MG63 (cell line): Measurements from ENCODE around the gene MEGF6. TPM values are rescaled to one million over a fixed set of nuclear protein-coding genes. Genes with fewer than 3 reads are reported as not detected.
"Not testable (repeated sequence)": the region's sequence is repeated elsewhere in the genome, so short reads cannot be mapped to it uniquely, and the experiment has no call there.

Experiments
- DNase-seq: peaks from one replicate; pipeline ENCODE4 v3.0.0-alpha.2; 2020
- H3K27me3 ChIP-seq: fragments of 250-450 bp; sonication (Bioruptor Pico); 2 replicates; pipeline ENCODE4 v1.5.1; 2020; ENCODE audit warnings: mild to moderate bottlenecking, moderate library complexity
- H3K36me3 ChIP-seq: fragments of 250-450 bp; sonication (Bioruptor Pico); 2 replicates; pipeline ENCODE4 v1.5.1; 2020; ENCODE audit warnings: mild to moderate bottlenecking, moderate library complexity
- H3K4me3 ChIP-seq: fragments of 250-450 bp; sonication (Bioruptor Pico); 2 replicates; pipeline ENCODE4 v1.5.1; 2020; ENCODE audit warnings: mild to moderate bottlenecking, moderate library complexity
- H3K9me3 ChIP-seq: fragments of 250-450 bp; sonication (Bioruptor Pico); 2 replicates; pipeline ENCODE4 v1.5.1; 2020; ENCODE audit warnings: mild to moderate bottlenecking, moderate library complexity
- total RNA-seq: library from RNA; depleted of rRNA; stranded (reverse); fragments of >200 nt; shearing (Covaris generic); gene quantifications from 2 replicates; pipeline ENCODE4 v1.2.3, GENCODE V29; 2014; ENCODE audit warnings: low replicate concordance

The MEGF6 gene
- total RNA-seq, 1 experiment from 2014 or later, result 198 TPM

DNA sequence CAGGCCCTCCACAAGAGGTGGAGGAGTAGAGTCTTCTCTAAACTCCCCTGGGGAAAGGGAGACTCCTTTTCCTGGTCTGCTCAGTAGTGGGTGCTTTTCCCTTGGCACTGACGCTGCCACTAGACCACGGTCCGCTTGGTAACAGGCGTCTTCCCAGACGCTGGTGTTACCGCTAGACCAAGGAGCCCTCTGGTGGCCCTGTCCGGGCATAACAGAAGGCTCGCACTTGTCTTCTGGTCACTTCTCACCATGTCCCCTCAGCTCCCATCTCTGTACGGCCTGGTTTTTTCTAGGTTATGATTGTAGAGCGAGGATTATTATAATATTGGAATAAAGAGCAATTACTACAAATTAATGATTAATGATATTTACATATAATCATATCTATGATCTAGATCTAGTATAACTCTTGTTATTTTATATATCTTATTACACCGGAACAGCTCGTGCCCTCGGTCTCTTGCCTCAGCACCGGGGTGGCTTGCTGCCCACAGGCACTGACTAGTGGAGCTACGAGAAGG lies 9.9 kb upstream of the MEGF6 start:
- not testable (repeated sequence) for H3K27me3 ChIP-seq, H3K36me3 ChIP-seq, H3K9me3 ChIP-seq, H3K4me3 ChIP-seq
- DNase-seq, result peak; percentile 64

- H3K27me3 ChIP-seq, result no peaks in the 10 kb centered on the region
- DNase-seq, result no peak
- H3K4me3 ChIP-seq, result no peak overlapping the region
- no peaks in the 10 kb centered on the region for H3K9me3 ChIP-seq
- H3K36me3 ChIP-seq, result no peaks in the 10 kb centered on the region
Measured at GRCh38 chr1:3620708-3621107, 9.4 kb upstream of the MEGF6 start.

GRCh38 chr1:3618881-3619671 lies 7.8 kb upstream of the MEGF6 start:
- Histone ChIP-seq H3K27me3 (no peaks in the 10 kb centered on the region), H3K9me3 (no peaks in the 10 kb centered on the region), H3K36me3 (no peaks in the 10 kb centered on the region), H3K4me3 (no peak overlapping the region)
- peak; percentile 58 for DNase-seq

DNA sequence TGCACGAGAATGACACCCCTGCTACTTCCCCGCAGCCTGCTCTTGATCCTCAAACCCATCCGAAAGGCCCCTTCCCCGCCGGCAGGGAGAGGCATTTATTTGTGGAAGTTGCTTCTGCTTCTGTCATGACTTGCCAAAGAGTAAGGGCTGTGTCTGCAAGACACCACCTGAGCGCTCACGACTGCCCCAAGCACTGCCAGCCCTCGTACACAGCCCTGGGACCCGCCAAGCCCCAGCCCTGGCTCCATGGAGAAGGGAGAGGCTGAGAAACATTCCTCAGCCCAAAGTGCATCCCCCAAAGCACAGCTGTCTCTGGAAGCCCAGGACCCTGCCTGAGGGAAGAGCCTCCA lies 7.2 kb upstream of the MEGF6 start:
- Histone ChIP-seq H3K9me3 (no peaks in the 10 kb centered on the region), H3K36me3 (no peaks in the 10 kb centered on the region), H3K4me3 (no peak overlapping the region), H3K27me3 (no peaks in the 10 kb centered on the region)
- no peak for DNase-seq

GRCh38 chr1:3617806-3618345 lies 6.6 kb upstream of the MEGF6 start:
- no peaks in the 10 kb centered on the region for H3K36me3 ChIP-seq
- H3K4me3 ChIP-seq, result no peak overlapping the region
- no peaks in the 10 kb centered on the region for H3K9me3 ChIP-seq
- no peak for DNase-seq
- no peaks in the 10 kb centered on the region for H3K27me3 ChIP-seq

DNA sequence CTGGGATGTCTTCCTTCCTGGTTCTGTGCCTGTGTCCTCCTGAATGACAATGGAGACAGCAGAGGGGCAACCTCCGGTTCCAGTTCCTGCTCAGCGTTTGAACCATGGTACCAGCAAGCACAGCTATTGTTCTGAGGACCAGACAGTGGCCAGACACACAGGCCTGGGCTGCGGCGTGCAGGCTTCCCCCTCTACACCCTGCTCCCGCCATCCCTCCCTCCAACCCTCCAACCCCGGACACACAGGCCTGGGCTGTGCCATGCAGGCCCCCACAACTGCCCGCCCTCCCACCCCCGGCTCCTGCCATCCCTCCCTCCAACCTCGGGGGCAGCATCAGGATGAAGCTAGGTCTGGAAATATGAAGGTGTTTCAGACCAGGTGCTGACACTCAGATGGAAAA lies 5.6 kb upstream of the MEGF6 start:
- H3K27me3 ChIP-seq, result no peaks in the 10 kb centered on the region
- no peaks in the 10 kb centered on the region for H3K36me3 ChIP-seq
- DNase-seq, result no peak
- no peak overlapping the region for H3K4me3 ChIP-seq
- H3K9me3 ChIP-seq, result no peaks in the 10 kb centered on the region

- Histone ChIP-seq H3K36me3 (peaks cover under 1% of the 10 kb centered on the region; the same call in 1 of the 2 replicates), H3K4me3 (no peak overlapping the region), H3K27me3 (no peaks in the 10 kb centered on the region), H3K9me3 (no peaks in the 10 kb centered on the region)
- DNase-seq, result peak; percentile 26
Measured at GRCh38 chr1:3614755-3615742, 3.7 kb upstream of the MEGF6 start.

DNA sequence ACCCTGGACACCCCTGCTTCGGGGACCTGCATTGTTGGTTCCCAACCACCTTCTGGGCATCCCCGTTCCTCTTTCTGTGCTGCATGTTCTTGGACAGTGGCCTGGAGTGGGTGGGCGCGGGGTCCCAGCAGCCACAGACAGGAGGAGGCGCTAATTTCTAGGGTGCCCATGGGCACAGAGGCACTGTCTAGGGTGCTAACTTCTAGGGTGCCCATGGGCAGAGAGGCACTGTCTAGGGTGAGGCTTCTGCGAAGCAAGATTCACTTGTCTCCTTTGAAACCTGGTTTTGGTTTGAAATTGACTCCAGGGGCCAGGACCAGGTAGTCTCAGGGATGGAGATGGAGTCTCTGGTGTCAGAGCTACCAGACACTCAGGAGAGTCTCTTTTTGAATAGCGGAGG lies 815 bp upstream of the MEGF6 start:
- H3K4me3 ChIP-seq, result peak overlapping the region; percentile 36
- H3K27me3 ChIP-seq, result no peaks in the 10 kb centered on the region
- H3K36me3 ChIP-seq, result peaks cover 9% of the 10 kb centered on the region
- no peak for DNase-seq
- H3K9me3 ChIP-seq, result no peaks in the 10 kb centered on the region

- no peak for DNase-seq
- peak overlapping the region; percentile 67 for H3K4me3 ChIP-seq
- peaks cover 17% of the 10 kb centered on the region for H3K36me3 ChIP-seq
- no peaks in the 10 kb centered on the region for H3K27me3 ChIP-seq
- no peaks in the 10 kb centered on the region for H3K9me3 ChIP-seq
Measured at GRCh38 chr1:3610527-3611169, 660 bp downstream of the MEGF6 start.

DNA sequence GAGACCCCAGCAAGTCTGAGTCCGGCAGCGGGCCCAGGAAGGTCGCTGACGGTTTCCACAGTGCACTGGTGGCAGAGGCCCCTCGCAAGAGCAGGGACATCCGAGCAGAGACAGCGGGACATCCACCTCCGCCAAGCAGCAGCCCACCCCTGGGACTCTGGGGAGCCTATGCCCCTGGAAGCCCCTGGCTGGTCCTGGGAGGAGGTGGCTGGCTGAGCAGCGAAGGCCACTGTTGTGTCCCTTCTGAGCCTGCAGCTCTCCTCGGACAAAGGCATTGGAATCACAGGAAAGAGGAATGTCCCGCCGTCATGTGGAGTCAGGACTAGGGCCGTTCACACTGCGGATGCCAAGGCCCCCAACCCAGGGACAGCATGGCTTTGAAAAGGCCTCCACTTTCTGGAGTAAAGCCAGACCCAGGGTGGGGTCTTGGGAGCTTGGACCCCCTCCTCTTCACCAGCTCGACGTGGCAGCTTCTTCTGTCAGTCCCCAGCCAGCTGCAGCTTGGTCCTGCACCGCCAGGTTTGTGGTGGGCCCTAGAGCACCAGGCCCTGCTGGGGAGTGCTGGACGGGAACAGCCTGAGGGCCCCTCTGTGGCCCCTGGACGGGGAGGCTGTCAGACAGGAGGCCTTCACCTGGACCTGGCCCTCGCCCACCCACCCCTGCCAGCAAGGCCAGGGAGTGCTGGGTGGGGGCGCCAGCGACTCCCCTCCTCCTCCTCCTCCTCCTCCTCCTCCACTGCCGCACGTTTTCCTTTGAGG lies 1.4 kb downstream of the MEGF6 start:
- no peaks in the 10 kb centered on the region for H3K9me3 ChIP-seq
- H3K36me3 ChIP-seq, result peaks cover 21% of the 10 kb centered on the region
- peak overlapping the region; percentile 67 for H3K4me3 ChIP-seq
- H3K27me3 ChIP-seq, result no peaks in the 10 kb centered on the region
- DNase-seq, result no peak

DNA sequence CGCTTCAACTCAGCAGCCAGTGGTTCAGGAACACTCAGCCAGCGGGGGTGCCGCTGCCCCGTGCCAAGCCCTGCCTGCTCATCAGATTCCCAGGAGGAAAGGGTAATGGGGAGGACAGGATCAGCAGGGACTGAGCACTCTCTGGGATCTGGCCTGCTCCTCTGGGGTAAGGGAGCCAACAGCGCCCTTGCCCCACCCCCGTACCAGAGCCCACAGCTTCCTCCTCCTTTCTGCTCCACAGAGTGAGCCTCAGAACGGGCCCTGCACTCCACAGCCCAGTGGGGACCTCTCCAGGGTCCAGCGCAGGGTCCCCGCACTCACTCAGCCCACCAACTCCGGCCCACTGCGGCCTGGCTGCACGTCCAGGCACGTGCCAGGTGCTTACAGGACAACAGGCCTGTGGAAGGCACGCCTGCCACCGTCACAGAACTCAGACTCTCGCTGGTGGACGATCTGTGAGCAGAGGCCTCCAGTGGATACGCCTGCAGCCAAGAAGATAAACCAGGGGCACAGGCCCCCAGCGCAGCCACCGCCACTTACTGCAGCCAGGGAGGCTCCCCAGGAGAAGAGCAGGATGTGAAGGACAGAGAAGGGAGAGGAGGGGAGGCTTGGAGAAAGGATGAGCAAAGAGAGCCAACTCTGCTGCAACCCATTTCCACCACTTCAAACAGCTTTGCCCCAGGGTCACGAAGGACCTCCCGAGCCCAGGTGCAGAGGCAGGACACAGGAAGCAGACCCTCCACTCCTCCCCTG lies 2.1 kb downstream of the MEGF6 start:
- Histone ChIP-seq H3K27me3 (no peaks in the 10 kb centered on the region), H3K9me3 (no peaks in the 10 kb centered on the region), H3K4me3 (peak overlapping the region; percentile 67), H3K36me3 (peaks cover 21% of the 10 kb centered on the region)
- DNase-seq, result no peak

DNA sequence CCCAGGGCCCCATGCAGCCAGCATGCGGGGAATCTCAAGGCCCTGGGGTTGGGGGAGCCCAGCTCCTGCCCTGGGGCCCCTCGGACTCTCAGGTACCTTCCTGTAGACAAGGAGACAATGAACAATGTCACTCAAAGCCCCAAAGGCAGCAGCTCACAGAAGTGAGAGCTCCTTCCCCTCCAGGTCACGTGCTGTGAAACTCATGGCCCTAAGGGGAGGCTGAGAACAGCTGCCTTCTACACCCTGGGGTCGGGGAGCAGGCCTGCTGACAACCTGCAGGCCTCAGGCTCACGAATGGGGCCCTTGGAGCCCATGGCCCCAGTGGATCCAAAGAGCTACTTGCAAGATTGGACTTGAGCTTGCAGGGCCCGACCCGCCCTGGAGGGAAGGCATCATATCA lies 3.2 kb downstream of the MEGF6 start:
- DNase-seq, result no peak
- Histone ChIP-seq H3K4me3 (no peak overlapping the region), H3K36me3 (peaks cover 21% of the 10 kb centered on the region), H3K27me3 (no peaks in the 10 kb centered on the region), H3K9me3 (no peaks in the 10 kb centered on the region)

DNA sequence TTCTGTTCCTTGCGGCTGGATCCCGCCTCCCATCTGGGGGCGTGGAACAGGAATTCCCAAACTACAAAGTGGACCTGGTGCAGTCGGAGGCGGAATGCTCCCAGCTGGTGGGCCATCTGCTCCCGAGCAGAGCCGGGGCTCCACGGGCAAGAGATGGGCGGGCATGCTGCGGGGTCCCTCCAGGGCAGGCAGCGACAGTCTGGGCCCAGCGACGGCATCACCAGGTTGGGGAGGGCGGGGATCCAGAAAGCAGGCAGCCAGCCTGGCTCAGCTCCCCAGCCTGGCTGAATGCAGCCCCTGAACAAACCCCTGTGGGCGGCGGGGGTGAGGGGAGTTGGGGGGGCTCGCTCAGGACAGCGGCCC lies 3.6 kb downstream of the MEGF6 start:
- Histone ChIP-seq H3K9me3 (no peaks in the 10 kb centered on the region), H3K4me3 (no peak overlapping the region), H3K27me3 (no peaks in the 10 kb centered on the region), H3K36me3 (peaks cover 21% of the 10 kb centered on the region)
- DNase-seq, result no peak

DNA sequence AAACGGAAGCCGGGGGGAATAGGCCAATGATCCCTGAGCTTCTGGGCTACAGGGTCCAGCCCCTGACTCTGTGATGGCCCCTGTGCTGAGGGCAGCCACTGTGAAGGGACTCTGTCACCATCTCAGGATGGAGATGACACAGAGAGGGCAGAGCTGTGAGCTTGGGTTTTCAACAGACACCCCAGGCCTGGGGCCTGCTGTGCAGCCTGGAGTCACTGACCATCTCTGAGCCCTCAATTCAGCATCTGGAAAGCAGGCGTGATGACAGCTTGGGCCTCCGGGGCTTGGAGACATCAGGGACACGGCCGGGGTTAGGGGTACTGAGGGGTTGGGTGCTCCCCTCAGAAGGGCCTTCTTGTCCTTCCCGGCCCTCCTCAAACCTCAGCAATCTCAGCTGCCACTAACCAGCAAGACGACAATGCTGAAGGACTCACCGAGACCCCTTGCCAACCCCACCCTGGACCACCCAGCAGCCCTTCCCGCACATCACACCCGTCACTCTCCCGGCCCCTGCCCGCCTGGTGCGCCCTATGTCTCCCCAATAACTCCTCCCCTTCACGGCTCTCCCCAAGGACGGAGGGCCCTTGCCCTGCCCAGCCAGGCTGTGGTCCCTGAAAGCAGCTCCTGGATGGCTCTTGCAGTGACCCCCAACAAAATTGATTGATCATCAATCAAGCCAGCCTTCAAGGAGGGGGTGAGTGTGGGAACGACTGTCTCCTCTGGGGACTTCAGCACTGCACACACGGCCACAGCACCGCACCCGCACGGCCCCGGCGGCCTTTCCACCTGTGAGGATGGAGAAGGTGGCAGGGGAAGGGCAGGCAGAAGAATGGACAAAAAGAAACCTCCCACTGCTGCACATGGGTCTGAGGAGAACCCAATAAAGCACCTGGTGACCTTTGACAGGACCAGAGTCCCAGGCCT lies 4.3 kb downstream of the MEGF6 start:
- Histone ChIP-seq H3K4me3 (no peak overlapping the region), H3K9me3 (no peaks in the 10 kb centered on the region), H3K36me3 (peaks cover 21% of the 10 kb centered on the region), H3K27me3 (no peaks in the 10 kb centered on the region)
- DNase-seq, result no peak
